K562 (cell line): ENCODE results near the gene MGRN1. TPM values are rescaled to one million over a fixed set of nuclear protein-coding genes. Genes with fewer than 3 reads are reported as not detected.

ENCODE experiments used
- TAF15 ChIP-seq: fragments of 200-400 bp; formaldehyde crosslinking; IDR thresholded peaks from 2 replicates; pipeline ENCODE4 v1.6.1; 2017; ENCODE audit warnings: mild to moderate bottlenecking, low read depth, low read length, moderate library complexity
- ZNF197 ChIP-seq: fragments of 200-800 bp; sonication (Bioruptor generic); IDR thresholded peaks from 2 replicates; pipeline ENCODE4 v1.6.1; 2016; ENCODE audit warnings: low read depth, missing genetic modification characterization, missing compliant biosample characterization
- polyA plus RNA-seq, 8 experiments: library from polyadenylated mRNA; depleted of rRNA in 4 of 8; stranded (reverse) in 5 of 8; unstranded in 3 of 8; fragments of >200 nt; fragmentation: Nextera tagmentation in 2 of 8; fragmentation: Illumina TruSeq in 1 of 8; extraction: Ambion mirVana in 2 of 8; extraction: Trizol in 1 of 8; gene quantifications; 2 replicates each; pipeline versions ENCODE4 v1.2.1 to v1.2.3, GENCODE V29; 2011 to 2014; ENCODE audit warnings: inconsistent platforms in 1 of 8, missing spikeins in 1 of 8
- total RNA-seq, 7 experiments: library from RNA; depleted of rRNA in 6 of 7; stranded (reverse); fragments of >200 nt in 6 of 7; fragmentation: Illumina TruSeq in 2 of 7; extraction: Trizol in 2 of 7; gene quantifications; 2 replicates each; pipeline versions ENCODE4 v1.2.1 to v1.2.3, GENCODE V29; 2011 to 2021; ENCODE audit warnings: low replicate concordance in 1 of 7
- TF ChIP-seq, protein P1 (sequence below), 2 experiments: fragments of 450-650 bp; IDR thresholded peaks; 2 replicates each; pipeline ENCODE4 v1.6.1; 2018; ENCODE audit warnings: mild to moderate bottlenecking in 2 of 2, low read depth in 1 of 2; ENCODE audit not compliant: partially characterized antibody in 2 of 2
- TF ChIP-seq, protein P2 (sequence below): fragments of 250-450 bp; sonication (Bioruptor Pico); IDR thresholded peaks from 2 replicates; pipeline ENCODE4 v1.4.0; 2020; ENCODE audit warnings: mild to moderate bottlenecking, moderate library complexity, borderline replicate concordance
- TF ChIP-seq, protein P3 (sequence below): fragments of 450-650 bp; formaldehyde crosslinking; IDR thresholded peaks from 2 replicates; pipeline ENCODE4 v1.4.0; 2020; ENCODE audit warnings: mild to moderate bottlenecking, mixed read lengths
- TF ChIP-seq, protein P4 (sequence below): sonication (generic); formaldehyde crosslinking; IDR thresholded peaks from 2 replicates; pipeline ENCODE4 v1.8.0; 2022; ENCODE audit warnings: mild to moderate bottlenecking, missing genetic modification reagents

The MGRN1 gene
- total and polyA plus RNA-seq, 9 of the 15 experiments (the other 6 are each of a cell fraction or from before 2014, with no cell fraction given), result 0.15 to 37.9 (median 6.0) TPM

DNA sequence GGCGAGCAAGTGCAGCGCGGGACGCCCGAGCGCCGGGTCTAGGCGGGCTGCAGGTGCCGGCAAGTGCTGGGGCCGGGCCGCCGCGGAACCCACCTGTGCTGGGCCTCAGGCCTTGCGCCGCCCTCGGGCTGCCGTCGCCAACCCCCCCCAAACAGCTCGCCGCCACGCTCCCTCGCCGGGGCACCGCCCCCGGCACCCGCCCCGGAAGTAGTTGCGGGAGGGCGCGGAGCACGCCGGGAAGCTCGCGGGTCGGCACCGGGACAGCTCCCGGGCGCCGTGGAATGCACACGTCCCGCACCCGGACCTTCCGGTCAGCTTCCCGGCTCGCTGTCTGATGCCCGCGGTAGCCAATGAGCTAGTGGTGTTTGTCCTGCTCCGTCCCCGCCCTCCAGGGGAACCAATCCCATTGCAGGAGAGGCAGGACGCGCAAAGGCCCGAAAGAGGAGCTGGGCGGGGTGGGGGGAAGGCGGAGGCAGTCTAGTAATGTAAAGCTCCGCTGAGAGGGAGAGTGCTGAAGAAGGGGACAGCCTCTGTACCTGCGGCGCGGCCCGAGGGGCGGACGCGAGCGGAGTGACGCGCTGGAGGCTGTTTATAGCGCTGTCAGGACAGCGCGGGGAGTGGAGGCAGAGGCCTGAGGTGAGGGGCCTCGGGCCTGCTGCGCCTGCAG lies 109.6 kb downstream of the MGRN1 start, which contains the start of the genes ANKS3 and DNAAF8 (continued):
- TF ChIP-seq, protein P1, sequence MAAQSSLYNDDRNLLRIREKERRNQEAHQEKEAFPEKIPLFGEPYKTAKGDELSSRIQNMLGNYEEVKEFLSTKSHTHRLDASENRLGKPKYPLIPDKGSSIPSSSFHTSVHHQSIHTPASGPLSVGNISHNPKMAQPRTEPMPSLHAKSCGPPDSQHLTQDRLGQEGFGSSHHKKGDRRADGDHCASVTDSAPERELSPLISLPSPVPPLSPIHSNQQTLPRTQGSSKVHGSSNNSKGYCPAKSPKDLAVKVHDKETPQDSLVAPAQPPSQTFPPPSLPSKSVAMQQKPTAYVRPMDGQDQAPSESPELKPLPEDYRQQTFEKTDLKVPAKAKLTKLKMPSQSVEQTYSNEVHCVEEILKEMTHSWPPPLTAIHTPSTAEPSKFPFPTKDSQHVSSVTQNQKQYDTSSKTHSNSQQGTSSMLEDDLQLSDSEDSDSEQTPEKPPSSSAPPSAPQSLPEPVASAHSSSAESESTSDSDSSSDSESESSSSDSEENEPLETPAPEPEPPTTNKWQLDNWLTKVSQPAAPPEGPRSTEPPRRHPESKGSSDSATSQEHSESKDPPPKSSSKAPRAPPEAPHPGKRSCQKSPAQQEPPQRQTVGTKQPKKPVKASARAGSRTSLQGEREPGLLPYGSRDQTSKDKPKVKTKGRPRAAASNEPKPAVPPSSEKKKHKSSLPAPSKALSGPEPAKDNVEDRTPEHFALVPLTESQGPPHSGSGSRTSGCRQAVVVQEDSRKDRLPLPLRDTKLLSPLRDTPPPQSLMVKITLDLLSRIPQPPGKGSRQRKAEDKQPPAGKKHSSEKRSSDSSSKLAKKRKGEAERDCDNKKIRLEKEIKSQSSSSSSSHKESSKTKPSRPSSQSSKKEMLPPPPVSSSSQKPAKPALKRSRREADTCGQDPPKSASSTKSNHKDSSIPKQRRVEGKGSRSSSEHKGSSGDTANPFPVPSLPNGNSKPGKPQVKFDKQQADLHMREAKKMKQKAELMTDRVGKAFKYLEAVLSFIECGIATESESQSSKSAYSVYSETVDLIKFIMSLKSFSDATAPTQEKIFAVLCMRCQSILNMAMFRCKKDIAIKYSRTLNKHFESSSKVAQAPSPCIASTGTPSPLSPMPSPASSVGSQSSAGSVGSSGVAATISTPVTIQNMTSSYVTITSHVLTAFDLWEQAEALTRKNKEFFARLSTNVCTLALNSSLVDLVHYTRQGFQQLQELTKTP (IDR thresholded peaks at IDR 0.05; ENCODE audit: low read depth in 1 of 2, partially characterized antibody in 2 of 2), result peak in 1 of 2 experiments; percentile 13
- TF ChIP-seq ZNF197 (CRISPR knock-in tag) (no peak), TAF15 (no peak)
- TF ChIP-seq, protein P2, sequence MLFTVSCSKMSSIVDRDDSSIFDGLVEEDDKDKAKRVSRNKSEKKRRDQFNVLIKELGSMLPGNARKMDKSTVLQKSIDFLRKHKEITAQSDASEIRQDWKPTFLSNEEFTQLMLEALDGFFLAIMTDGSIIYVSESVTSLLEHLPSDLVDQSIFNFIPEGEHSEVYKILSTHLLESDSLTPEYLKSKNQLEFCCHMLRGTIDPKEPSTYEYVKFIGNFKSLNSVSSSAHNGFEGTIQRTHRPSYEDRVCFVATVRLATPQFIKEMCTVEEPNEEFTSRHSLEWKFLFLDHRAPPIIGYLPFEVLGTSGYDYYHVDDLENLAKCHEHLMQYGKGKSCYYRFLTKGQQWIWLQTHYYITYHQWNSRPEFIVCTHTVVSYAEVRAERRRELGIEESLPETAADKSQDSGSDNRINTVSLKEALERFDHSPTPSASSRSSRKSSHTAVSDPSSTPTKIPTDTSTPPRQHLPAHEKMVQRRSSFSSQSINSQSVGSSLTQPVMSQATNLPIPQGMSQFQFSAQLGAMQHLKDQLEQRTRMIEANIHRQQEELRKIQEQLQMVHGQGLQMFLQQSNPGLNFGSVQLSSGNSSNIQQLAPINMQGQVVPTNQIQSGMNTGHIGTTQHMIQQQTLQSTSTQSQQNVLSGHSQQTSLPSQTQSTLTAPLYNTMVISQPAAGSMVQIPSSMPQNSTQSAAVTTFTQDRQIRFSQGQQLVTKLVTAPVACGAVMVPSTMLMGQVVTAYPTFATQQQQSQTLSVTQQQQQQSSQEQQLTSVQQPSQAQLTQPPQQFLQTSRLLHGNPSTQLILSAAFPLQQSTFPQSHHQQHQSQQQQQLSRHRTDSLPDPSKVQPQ (CRISPR knock-in tag), result no peak
- TF ChIP-seq, protein P3, sequence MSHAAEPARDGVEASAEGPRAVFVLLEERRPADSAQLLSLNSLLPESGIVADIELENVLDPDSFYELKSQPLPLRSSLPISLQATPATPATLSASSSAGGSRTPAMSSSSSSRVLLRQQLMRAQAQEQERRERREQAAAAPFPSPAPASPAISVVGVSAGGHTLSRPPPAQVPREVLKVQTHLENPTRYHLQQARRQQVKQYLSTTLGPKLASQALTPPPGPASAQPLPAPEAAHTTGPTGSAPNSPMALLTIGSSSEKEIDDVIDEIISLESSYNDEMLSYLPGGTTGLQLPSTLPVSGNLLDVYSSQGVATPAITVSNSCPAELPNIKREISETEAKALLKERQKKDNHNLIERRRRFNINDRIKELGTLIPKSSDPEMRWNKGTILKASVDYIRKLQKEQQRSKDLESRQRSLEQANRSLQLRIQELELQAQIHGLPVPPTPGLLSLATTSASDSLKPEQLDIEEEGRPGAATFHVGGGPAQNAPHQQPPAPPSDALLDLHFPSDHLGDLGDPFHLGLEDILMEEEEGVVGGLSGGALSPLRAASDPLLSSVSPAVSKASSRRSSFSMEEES (CRISPR knock-in tag), result no peak
- TF ChIP-seq, protein P4, sequence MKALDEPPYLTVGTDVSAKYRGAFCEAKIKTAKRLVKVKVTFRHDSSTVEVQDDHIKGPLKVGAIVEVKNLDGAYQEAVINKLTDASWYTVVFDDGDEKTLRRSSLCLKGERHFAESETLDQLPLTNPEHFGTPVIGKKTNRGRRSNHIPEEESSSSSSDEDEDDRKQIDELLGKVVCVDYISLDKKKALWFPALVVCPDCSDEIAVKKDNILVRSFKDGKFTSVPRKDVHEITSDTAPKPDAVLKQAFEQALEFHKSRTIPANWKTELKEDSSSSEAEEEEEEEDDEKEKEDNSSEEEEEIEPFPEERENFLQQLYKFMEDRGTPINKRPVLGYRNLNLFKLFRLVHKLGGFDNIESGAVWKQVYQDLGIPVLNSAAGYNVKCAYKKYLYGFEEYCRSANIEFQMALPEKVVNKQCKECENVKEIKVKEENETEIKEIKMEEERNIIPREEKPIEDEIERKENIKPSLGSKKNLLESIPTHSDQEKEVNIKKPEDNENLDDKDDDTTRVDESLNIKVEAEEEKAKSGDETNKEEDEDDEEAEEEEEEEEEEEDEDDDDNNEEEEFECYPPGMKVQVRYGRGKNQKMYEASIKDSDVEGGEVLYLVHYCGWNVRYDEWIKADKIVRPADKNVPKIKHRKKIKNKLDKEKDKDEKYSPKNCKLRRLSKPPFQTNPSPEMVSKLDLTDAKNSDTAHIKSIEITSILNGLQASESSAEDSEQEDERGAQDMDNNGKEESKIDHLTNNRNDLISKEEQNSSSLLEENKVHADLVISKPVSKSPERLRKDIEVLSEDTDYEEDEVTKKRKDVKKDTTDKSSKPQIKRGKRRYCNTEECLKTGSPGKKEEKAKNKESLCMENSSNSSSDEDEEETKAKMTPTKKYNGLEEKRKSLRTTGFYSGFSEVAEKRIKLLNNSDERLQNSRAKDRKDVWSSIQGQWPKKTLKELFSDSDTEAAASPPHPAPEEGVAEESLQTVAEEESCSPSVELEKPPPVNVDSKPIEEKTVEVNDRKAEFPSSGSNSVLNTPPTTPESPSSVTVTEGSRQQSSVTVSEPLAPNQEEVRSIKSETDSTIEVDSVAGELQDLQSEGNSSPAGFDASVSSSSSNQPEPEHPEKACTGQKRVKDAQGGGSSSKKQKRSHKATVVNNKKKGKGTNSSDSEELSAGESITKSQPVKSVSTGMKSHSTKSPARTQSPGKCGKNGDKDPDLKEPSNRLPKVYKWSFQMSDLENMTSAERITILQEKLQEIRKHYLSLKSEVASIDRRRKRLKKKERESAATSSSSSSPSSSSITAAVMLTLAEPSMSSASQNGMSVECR (CRISPR knock-in tag), result peak; percentile 96
